MM.1S (cell line): ENCODE measurements around the gene TEX14.

Experiments used
- DNase-seq: peaks from one replicate; pipeline ENCODE4 v3.0.0-alpha.2; 2015
- H2AFZ ChIP-seq: fragments of 300-600 bp; sonication (generic); 2 replicates; pipeline ENCODE4 v1.6.0; 2016; ENCODE audit warnings: antibody characterized with exemption, low read length
- H3F3A ChIP-seq: fragments of 300-600 bp; sonication (generic); 2 replicates; pipeline ENCODE4 v1.6.1; 2016; ENCODE audit warnings: mild to moderate bottlenecking, antibody characterized with exemption, low read length, moderate library complexity, mixed read lengths; ENCODE audit not compliant: insufficient read depth
- H3K27ac ChIP-seq: fragments of 300-600 bp; sonication (generic); 2 replicates; pipeline ENCODE4 v1.5.1; 2016; ENCODE audit warnings: mild to moderate bottlenecking, low read length
- H3K27me3 ChIP-seq: fragments of 300-600 bp; sonication (generic); replicated peaks from 2 replicates; pipeline ENCODE4 v1.6.0; 2016; ENCODE audit warnings: low read length; ENCODE audit not compliant: insufficient read depth
- H3K36me3 ChIP-seq: fragments of 300-600 bp; sonication (generic); replicated peaks from 2 replicates; pipeline ENCODE4 v1.6.1; 2016; ENCODE audit warnings: mild to moderate bottlenecking, low read length, mixed read lengths; ENCODE audit not compliant: insufficient read depth
- H3K4me1 ChIP-seq: fragments of 300-600 bp; sonication (generic); 2 replicates; pipeline ENCODE4 v1.6.1; 2016; ENCODE audit warnings: low read length, mixed read lengths
- H3K4me2 ChIP-seq: fragments of 300-600 bp; sonication (generic); 2 replicates; pipeline ENCODE4 v1.6.0; 2016; ENCODE audit warnings: low read depth, low read length
- H3K4me3 ChIP-seq: fragments of 300-600 bp; sonication (generic); 2 replicates; pipeline ENCODE4 v1.5.1; 2016; ENCODE audit warnings: low read length, mixed read lengths
- H3K79me2 ChIP-seq: fragments of 300-600 bp; sonication (generic); 2 replicates; pipeline ENCODE4 v1.6.1; 2016; ENCODE audit warnings: mixed run types, low read length, mixed read lengths
- H3K9ac ChIP-seq: fragments of 300-600 bp; sonication (generic); 2 replicates; pipeline ENCODE4 v1.6.1; 2016; ENCODE audit warnings: low read length, mixed read lengths
- H3K9me2 ChIP-seq: fragments of 300-600 bp; sonication (generic); replicated peaks from 2 replicates; pipeline ENCODE4 v1.6.1; 2016; ENCODE audit warnings: mild to moderate bottlenecking, low read length, mixed read lengths; ENCODE audit not compliant: insufficient read depth
- H3K9me3 ChIP-seq: fragments of 300-600 bp; sonication (generic); replicated peaks from 2 replicates; pipeline ENCODE4 v1.6.1; 2016; ENCODE audit warnings: mild to moderate bottlenecking, low read length, mixed read lengths; ENCODE audit not compliant: insufficient read depth
- H4K20me1 ChIP-seq: fragments of 300-600 bp; sonication (generic); 2 replicates; pipeline ENCODE4 v1.6.1; 2016; ENCODE audit warnings: mild to moderate bottlenecking, low read length, moderate library complexity, mixed read lengths; ENCODE audit not compliant: insufficient read depth
- CTCF ChIP-seq: fragments of 300-600 bp; sonication (generic); IDR thresholded peaks from 2 replicates; pipeline ENCODE4 v1.5.1; 2016; ENCODE audit warnings: antibody characterized with exemption, low read length, mixed read lengths
- EZH2 ChIP-seq: fragments of 300-600 bp; sonication (generic); optimal IDR thresholded peaks from 2 replicates; pipeline ENCODE3; 2017; ENCODE audit warnings: low read depth, mild to moderate bottlenecking, antibody characterized with exemption, low read length, mixed read lengths
- EZH2phosphoT487 ChIP-seq: fragments of 300-600 bp; sonication (generic); IDR thresholded peaks from 2 replicates; pipeline ENCODE4 v1.6.1; 2018; ENCODE audit warnings: antibody characterized with exemption, low read length

TEX14 gene

GRCh38 chr17:58590377-58590776 is 101.5 kb downstream of the TEX14 start:
- peaks cover 7% of the 10 kb centered on the region; the same call in 1 of the 2 replicates for H3F3A ChIP-seq
- H3K4me1 ChIP-seq: no peaks in the 10 kb centered on the region
- no peak overlapping the region for H3K27ac ChIP-seq
- H2AFZ ChIP-seq: no peak overlapping the region
- H3K27me3 ChIP-seq: peaks cover 24% of the 10 kb centered on the region
- TF ChIP-seq EZH2phosphoT487: no peak
- TF ChIP-seq EZH2: no peak
- TF ChIP-seq CTCF: no peak
- no peaks in the 10 kb centered on the region for H3K79me2 ChIP-seq
- H3K9me2 ChIP-seq: no peaks in the 10 kb centered on the region
- no peaks in the 10 kb centered on the region for H3K36me3 ChIP-seq
- H3K4me2 ChIP-seq: no peak overlapping the region
- H4K20me1 ChIP-seq: no peaks in the 10 kb centered on the region
- DNase-seq: no peak
- no peak overlapping the region for H3K4me3 ChIP-seq
- no peak overlapping the region for H3K9ac ChIP-seq
- no peaks in the 10 kb centered on the region for H3K9me3 ChIP-seq

- Histone ChIP-seq H3K4me1 (no peaks in the 10 kb centered on the region), H3K9ac (no peak overlapping the region), H3K27me3 (no peaks in the 10 kb centered on the region), H3K79me2 (no peaks in the 10 kb centered on the region), H3K36me3 (no peaks in the 10 kb centered on the region), H3K4me3 (no peak overlapping the region), H4K20me1 (no peaks in the 10 kb centered on the region), H3K9me2 (no peaks in the 10 kb centered on the region), H3K9me3 (no peaks in the 10 kb centered on the region), H3F3A (no peaks in the 10 kb centered on the region), H2AFZ (no peak overlapping the region), H3K4me2 (peak overlapping the region; percentile 6; the same call in 1 of the 2 replicates), H3K27ac (no peak overlapping the region)
- peak; percentile 67 for DNase-seq
- TF ChIP-seq EZH2 (no peak), CTCF (peak; percentile 96), EZH2phosphoT487 (no peak)
These were observed 104.1 kb downstream of the TEX14 start for GRCh38 chr17:58587713-58588117.

DNA sequence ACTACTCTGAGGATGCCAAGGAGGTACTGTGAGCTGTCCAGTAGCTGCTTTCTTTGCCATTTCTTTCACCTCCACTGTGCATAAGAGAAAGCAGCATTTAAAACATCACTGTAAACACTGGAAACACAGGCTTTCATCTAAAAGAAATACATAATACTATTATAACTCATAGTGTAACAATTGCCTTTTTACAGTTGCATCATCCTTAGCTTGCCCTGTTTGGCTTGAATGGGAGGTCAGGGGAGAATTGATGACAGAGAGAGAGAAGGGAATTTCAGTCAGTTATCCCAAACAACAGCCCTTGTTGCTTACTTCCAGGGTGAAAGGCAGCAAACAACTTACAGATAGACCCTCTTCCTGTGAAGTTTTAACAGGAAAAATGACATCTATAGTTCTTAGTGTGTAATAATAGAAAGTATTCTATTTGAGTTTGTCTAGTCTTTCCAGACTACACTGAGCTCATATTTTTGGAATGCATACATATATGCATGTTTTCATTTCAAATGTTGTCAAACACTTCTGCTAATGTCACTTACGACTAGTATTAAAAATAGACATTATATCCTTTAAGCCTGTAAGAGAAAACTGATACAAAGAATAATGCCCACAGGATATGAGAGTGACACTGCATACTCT is 105.7 kb downstream of the TEX14 start:
- Histone ChIP-seq H3K9me2 (no peaks in the 10 kb centered on the region), H3K4me1 (no peaks in the 10 kb centered on the region), H3K36me3 (no peaks in the 10 kb centered on the region), H3K79me2 (no peaks in the 10 kb centered on the region), H3K4me2 (no peak overlapping the region), H3K27ac (no peak overlapping the region), H3K9me3 (no peaks in the 10 kb centered on the region), H2AFZ (no peak overlapping the region), H4K20me1 (no peaks in the 10 kb centered on the region), H3K27me3 (no peaks in the 10 kb centered on the region), H3K4me3 (no peak overlapping the region), H3K9ac (no peak overlapping the region), H3F3A (no peaks in the 10 kb centered on the region)
- no peak for TF ChIP-seq EZH2phosphoT487
- no peak for TF ChIP-seq CTCF
- no peak for TF ChIP-seq EZH2
- no peak for DNase-seq
